ENCODE measurements around the gene PSD4. TPM values are rescaled to one million over a fixed set of nuclear protein-coding genes. Genes with fewer than 3 reads are reported as not detected.

Gene PSD4
- total and polyA plus RNA-seq, 10 of the 15 experiments (the other 5 are each of a cell fraction or from before 2014, with no cell fraction given): 0.68 to 114 (median 35.1) TPM

DNA sequence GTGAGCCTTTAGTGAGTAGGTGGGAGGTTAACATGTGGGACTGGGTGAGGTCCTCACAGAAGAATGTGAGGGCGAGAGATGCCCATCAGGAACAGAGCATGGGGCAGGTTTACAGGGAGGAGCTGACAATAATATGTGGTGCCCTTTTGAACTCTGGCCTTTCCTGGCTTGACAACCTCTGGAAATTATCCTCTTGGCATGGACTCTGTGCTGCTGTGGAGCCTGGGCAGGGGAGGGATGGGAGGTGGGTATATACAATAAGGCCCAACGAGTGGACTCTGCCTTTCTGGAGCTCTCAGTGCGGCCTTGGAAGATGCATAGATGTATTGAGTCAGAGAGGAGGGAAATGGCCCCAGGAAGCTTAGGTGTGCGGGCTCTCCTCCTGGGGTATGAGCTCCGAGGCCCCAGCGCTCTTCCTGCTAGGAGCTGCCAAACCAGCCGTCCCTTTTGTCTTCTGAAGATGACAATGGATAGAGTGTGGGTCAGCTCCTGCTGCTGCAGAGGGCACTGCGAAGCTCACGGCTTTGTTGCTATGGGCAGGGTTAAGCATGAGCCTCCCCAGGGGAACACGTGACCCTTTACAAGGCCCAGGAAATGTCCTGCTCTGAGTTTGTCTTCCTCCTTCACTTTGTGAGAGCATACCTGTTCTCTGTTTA lies 8.7 kb upstream of the PSD4 start:
- Histone ChIP-seq H3K9ac (ENCODE audit: control insufficient read depth, insufficient read depth, low read length) (no peak overlapping the region), H2AFZ (ENCODE audit: control insufficient read depth, low read depth, low read length) (no peak overlapping the region), H3K4me3 (no peak overlapping the region), H3K27ac (ENCODE audit: control insufficient read depth, insufficient read depth) (no peak overlapping the region), H3K79me2 (ENCODE audit: control insufficient read depth, insufficient read depth, low read length) (no peaks in the 10 kb centered on the region), H3K36me3 (ENCODE audit: control insufficient read depth in 2 of 2, insufficient read depth in 2 of 2, low read length in 1 of 2) (no peaks in the 10 kb centered on the region), H3K4me2 (ENCODE audit: control insufficient read depth, insufficient read depth) (no peak overlapping the region), H3K27me3 (replicated peaks in 1 of 2; ENCODE audit: control insufficient read depth in 2 of 2, insufficient read depth in 2 of 2, low read length in 1 of 2) (no peaks in the 10 kb centered on the region), H3K4me1 (ENCODE audit: control insufficient read depth, insufficient read depth, low read length) (peaks cover 11% of the 10 kb centered on the region), H4K20me1 (ENCODE audit: control insufficient read depth, insufficient read depth) (no peaks in the 10 kb centered on the region), H3K9me3 (replicated peaks; ENCODE audit: control insufficient read depth, insufficient read depth, low read length) (no peaks in the 10 kb centered on the region)
- SMC1A ChIA-PET (ENCODE audit: uncharacterized antibody, unreplicated experiment): interaction anchor here (0.9 to 1.8 kb wide), 6 partner anchors 9 to 559 kb away, joined by 3 to 4 read pairs (median 3); no protein-coding TSS in a partner anchor
- WGBS (ENCODE audit: insufficient coverage, insufficient replicate concordance, low lambda C conversion rate, missing lambda C conversion rate): 58% methylated on average over 10 of the region's 10 CpGs
- no peak for TF ChIP-seq POLR2AphosphoS5 (IDR thresholded peaks at IDR 0.05; ENCODE audit: low read length)
- TF ChIP-seq STAT3 (IDR thresholded peaks at IDR 0.05; ENCODE audit: low read depth, low read length): no peak
- TF ChIP-seq, protein P1, sequence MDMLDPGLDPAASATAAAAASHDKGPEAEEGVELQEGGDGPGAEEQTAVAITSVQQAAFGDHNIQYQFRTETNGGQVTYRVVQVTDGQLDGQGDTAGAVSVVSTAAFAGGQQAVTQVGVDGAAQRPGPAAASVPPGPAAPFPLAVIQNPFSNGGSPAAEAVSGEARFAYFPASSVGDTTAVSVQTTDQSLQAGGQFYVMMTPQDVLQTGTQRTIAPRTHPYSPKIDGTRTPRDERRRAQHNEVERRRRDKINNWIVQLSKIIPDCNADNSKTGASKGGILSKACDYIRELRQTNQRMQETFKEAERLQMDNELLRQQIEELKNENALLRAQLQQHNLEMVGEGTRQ (IDR thresholded peaks at IDR 0.05; ENCODE audit: borderline replicate concordance, low read depth, low read length): peak; percentile 28; the same call in 1 of the 2 replicates
- TF ChIP-seq RAD51 (IDR thresholded peaks at IDR 0.05): peak; percentile 65; the same call in 1 of the 2 replicates
- TF ChIP-seq, protein P2, sequence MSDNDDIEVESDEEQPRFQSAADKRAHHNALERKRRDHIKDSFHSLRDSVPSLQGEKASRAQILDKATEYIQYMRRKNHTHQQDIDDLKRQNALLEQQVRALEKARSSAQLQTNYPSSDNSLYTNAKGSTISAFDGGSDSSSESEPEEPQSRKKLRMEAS (IDR thresholded peaks at IDR 0.05; ENCODE audit: low read depth, low read length): no peak
- no peak for TF ChIP-seq IKZF2 (IDR thresholded peaks at IDR 0.05)
- TF ChIP-seq NR2C1 (IDR thresholded peaks at IDR 0.05): no peak
- no peak for TF ChIP-seq SIN3A (IDR thresholded peaks at IDR 0.05; ENCODE audit: low read depth, low read length)
- CTCF ChIA-PET: interaction anchor here (0.7 to 5.4 kb wide), 3 partner anchors 9 to 33 kb away, joined by 3 to 29 read pairs (median 5); partner anchors contain the start of gene PSD4
- DNase-seq (ENCODE audit: low read depth, low spot score) (no peak), ATAC-seq (peak; percentile 79), FAIRE-seq (no peak)
- RAD21 ChIA-PET (ENCODE audit: unreplicated experiment): interaction anchor here (1.0 kb wide), 1 partner anchor 27 kb away, joined by 5 read pairs; no protein-coding TSS in a partner anchor
- BruUV-seq (replicated peaks): no TSS peak
- POLR2A ChIA-PET: interaction anchor here (1.8 kb wide), 1 partner anchor 9 kb away, joined by 7 read pairs; the partner anchor contains the start of gene PSD4
- in situ Hi-C loops (cut with MboI): no loop called here
- intact Hi-C loops (cut with micrococcal nuclease; ENCODE audit: unreplicated experiment): no loop called here

All from GM12878 (cell line).